GM19239 (cell line): ENCODE data around the gene PRF1.
"Not testable (repeated sequence)": the region's sequence is repeated elsewhere in the genome, so short reads cannot be mapped to it uniquely, and the experiment has no call there.

Experiments used
- DNase-seq: peaks from one replicate; pipeline ENCODE4 v3.0.0; 2011; ENCODE audit warnings: low spot score; ENCODE audit not compliant: insufficient read length
- FAIRE-seq: peaks from 2 replicates; lab custom pipeline; 2011; peaks lifted over from hg19 to GRCh38; lab: Jason Lieb, UNC

PRF1 gene

GRCh38 chr10:70602665-70603448 lies at the start of gene PRF1:
PRF1 (minus strand) TSS chr10:70602741; CDS start chr10:70600902, 1,839 bp downstream.
- DNase-seq (no peak), FAIRE-seq (no peak)

- no peak for FAIRE-seq
- DNase-seq, result no peak
Measured at GRCh38 chr10:70651661-70652060, 49.1 kb upstream of the PRF1 start.

GRCh38 chr10:70650718-70651117 lies 48.2 kb upstream of the PRF1 start:
- DNase-seq (no peak), FAIRE-seq (no peak)

GRCh38 chr10:70650104-70650503 lies 47.6 kb upstream of the PRF1 start:
- DNase-seq, result no peak
- no peak for FAIRE-seq

- DNase-seq (no peak), FAIRE-seq (no peak)
Measured at GRCh38 chr10:70649526-70649925, 47.0 kb upstream of the PRF1 start.

- FAIRE-seq (no peak), DNase-seq (no peak)
Measured at GRCh38 chr10:70648427-70648826, 45.9 kb upstream of the PRF1 start.

GRCh38 chr10:70647086-70647485 lies 44.5 kb upstream of the PRF1 start:
- no peak for FAIRE-seq

GRCh38 chr10:70644959-70645358 lies 42.4 kb upstream of the PRF1 start:
- not testable (repeated sequence) for DNase-seq, FAIRE-seq

More at GRCh38 chr10:70647086-70647485, 44.5 kb upstream of the PRF1 start:
- DNase-seq, result no peak

GRCh38 chr10:70643272-70643671 lies 40.7 kb upstream of the PRF1 start:
- DNase-seq, FAIRE-seq: not testable (repeated sequence)

GRCh38 chr10:70639640-70640383 lies 37.3 kb upstream of the PRF1 start:
- DNase-seq, FAIRE-seq: not testable (repeated sequence)

GRCh38 chr10:70634515-70634914 lies 32.0 kb upstream of the PRF1 start:
- FAIRE-seq, result not testable (repeated sequence)

GRCh38 chr10:70634011-70634410 lies 31.5 kb upstream of the PRF1 start:
- FAIRE-seq (no peak), DNase-seq (no peak)

More at GRCh38 chr10:70634515-70634914, 32.0 kb upstream of the PRF1 start:
- DNase-seq, result not testable (repeated sequence)

GRCh38 chr10:70631735-70632134 lies 29.2 kb upstream of the PRF1 start:
- DNase-seq, FAIRE-seq: not testable (repeated sequence)

- no peak for DNase-seq
- FAIRE-seq, result no peak
Measured at GRCh38 chr10:70629338-70629737, 26.8 kb upstream of the PRF1 start.

- no peak for FAIRE-seq
- no peak for DNase-seq
Measured at GRCh38 chr10:70626056-70626455, 23.5 kb upstream of the PRF1 start.

- DNase-seq (no peak), FAIRE-seq (no peak)
Measured at GRCh38 chr10:70622981-70623844, 20.7 kb upstream of the PRF1 start.

- no peak for DNase-seq
- FAIRE-seq, result no peak
Measured at GRCh38 chr10:70622541-70622940, 20.0 kb upstream of the PRF1 start.

- FAIRE-seq (no peak), DNase-seq (no peak)
Measured at GRCh38 chr10:70621503-70622078, 19.1 kb upstream of the PRF1 start.

- FAIRE-seq (no peak), DNase-seq (no peak)
Measured at GRCh38 chr10:70620020-70620289, 17.4 kb upstream of the PRF1 start.
